ENCODE data around the gene SLC43A2. TPM values are rescaled to one million over a fixed set of nuclear protein-coding genes. Genes with fewer than 3 reads are reported as not detected.
A peak's percentile ranks its signal among the peaks of the same experiment; 100 is the strongest.

SLC43A2 gene
- total and polyA plus RNA-seq, 10 of the 15 experiments (the other 5 are each of a cell fraction or from before 2014, with no cell fraction given), result 0.03 to 14.0 (median 5.3) TPM

- TF ChIP-seq CTCF (IDR thresholded peaks at IDR 0.05 in 2 of 3, conservative IDR thresholded peaks at IDR 0.05 in 1 of 3; ENCODE audit: control insufficient read depth in 2 of 3, extremely low read depth in 1 of 3, insufficient read depth in 1 of 3, low read depth in 3 of 3, low read length in 3 of 3) (no peak), HDGF (IDR thresholded peaks at IDR 0.05) (no peak), LARP7 (IDR thresholded peaks at IDR 0.05) (peak; percentile 16; the same call in 1 of the 2 replicates), ASH2L (IDR thresholded peaks at IDR 0.05; ENCODE audit: borderline replicate concordance, low read depth) (no peak), E4F1 (IDR thresholded peaks at IDR 0.05; ENCODE audit: borderline replicate concordance, partially characterized antibody) (no peak), PBX3 (IDR thresholded peaks at IDR 0.05; ENCODE audit: insufficient replicate concordance, low read depth, low read length) (no peak), CHD4 (IDR thresholded peaks at IDR 0.05) (no peak)
Measured at GRCh38 chr17:1577182-1577581, 51.5 kb downstream of the SLC43A2 start (continued).

Measured in GM12878 (cell line).